ENCODE data around the gene LGALSL.

DNA sequence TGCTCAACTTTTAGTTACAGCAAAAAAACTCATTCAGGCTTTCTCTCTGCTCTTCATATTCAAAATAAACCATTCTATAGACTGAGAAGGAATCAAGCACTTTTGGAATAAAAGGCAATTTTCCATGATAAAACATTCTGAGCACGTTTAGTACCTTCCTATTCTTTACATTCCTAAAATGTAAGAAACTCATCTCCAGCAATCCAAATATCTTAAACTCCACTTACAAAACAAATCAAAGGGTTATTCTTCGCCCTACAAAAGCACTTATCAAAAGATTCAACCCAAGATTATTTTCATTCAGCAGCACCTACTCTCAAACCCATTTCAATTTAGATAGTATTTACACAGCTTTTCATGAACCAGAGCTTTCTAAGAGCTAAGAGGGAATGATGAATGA lies 2.9 kb upstream of the LGALSL start:
- TF ChIP-seq ZFX (IDR thresholded peaks at IDR 0.05): no peak
- TF ChIP-seq, protein P1, sequence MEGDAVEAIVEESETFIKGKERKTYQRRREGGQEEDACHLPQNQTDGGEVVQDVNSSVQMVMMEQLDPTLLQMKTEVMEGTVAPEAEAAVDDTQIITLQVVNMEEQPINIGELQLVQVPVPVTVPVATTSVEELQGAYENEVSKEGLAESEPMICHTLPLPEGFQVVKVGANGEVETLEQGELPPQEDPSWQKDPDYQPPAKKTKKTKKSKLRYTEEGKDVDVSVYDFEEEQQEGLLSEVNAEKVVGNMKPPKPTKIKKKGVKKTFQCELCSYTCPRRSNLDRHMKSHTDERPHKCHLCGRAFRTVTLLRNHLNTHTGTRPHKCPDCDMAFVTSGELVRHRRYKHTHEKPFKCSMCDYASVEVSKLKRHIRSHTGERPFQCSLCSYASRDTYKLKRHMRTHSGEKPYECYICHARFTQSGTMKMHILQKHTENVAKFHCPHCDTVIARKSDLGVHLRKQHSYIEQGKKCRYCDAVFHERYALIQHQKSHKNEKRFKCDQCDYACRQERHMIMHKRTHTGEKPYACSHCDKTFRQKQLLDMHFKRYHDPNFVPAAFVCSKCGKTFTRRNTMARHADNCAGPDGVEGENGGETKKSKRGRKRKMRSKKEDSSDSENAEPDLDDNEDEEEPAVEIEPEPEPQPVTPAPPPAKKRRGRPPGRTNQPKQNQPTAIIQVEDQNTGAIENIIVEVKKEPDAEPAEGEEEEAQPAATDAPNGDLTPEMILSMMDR (conservative IDR thresholded peaks at IDR 0.05): no peak

Data from C4-2B (cell line).